GM21526 (cell line): Measurements from ENCODE around the gene LRP5.

Source experiments
- ATAC-seq: cut with Tn5 transposase; IDR thresholded peaks from one replicate; pipeline ENCODE4 v1.9.1; 2021; ENCODE audit warnings: moderate library complexity; ENCODE audit not compliant: unreplicated experiment, low FRiP score

Gene LRP5

DNA sequence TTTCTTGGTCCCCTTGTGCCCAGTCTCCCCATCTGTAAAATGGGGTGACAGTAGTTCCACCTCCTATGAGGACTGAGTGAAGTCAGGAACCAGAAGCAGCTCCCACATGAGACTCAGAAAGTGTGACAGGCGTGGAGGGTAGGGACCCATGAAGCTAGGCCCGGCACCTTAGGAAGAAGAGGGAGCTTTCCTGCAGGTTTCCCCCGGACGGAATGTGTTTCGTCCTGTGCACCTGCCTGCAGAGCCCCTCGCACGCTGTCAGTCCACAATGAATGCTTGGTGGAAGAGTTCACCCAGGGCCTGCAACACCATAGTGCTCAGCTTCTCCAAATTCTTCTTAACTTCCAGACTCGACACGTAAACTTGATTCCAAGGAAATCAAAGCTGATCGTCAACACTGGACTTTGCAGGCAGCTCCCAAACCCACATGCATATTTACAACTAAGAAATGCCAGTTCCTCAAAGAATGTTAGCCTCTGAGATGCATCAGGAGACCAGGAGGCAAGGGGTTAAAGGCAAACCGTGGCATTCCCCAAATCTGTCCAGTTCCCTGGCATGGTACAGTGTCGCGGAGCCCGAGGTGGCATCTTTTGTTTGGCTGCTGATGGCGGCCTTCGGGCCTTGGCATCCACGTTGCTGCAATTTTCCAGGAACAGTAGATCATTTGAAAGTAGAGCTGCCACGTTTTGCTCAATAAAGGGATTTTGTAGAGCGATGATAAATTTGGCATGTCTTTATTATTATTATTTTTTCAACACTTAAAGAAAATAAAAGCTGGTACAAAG is 15.4 kb downstream of the LRP5 start:
- no peak for ATAC-seq

DNA sequence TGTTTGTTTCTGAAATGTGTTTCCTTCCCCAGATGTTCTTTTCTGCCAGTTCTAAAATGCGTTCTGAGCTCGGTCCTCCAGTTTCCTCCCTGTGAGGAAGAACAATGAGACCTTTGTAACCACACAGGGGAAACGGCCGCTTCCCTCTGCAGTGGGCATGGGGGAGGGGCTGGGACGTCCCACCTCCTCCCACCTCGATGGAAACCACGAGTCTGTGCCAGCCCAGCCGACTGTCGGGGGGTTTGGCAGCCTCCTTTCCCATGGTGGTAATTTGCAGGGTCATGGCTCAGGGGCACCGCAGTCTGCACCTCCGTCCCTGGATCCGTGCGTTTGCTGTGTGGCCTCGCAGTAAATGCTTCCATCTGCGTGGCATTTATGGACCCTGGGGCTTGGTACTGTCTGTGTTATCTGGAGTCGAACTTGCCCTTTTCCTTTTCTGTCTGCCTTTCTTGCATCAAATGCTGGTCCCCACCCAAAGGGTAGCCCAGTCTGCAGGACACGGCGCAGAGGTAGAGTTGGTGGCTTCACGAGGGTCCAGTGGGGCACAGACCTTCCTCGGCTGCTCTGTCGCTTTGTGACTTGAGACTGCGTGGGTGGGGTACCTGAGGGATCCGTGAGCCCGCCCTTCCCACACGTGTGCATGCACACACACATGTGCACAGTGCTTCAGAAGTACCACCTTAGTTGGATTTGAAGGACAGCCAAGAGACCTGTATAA is 16.1 kb downstream of the LRP5 start:
- no peak for ATAC-seq

DNA sequence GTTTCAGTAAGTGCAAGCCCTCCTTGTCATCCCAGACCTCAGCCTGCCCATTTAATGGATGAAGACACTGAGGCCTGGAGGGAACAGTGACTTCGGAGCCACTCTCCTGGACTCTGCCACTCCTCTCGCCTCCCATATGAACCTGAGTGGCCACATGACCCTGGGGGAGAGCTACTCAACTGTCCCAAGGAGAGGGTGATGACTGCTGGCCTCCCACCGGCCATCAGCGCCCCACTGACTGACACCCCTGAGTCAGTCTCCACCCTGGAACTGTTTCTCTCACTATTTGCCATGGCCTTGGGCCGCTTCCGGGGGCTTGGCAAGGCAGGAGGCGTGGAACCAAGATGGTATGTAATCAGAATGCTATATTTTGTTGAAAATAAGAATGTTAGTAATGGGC is 17.1 kb downstream of the LRP5 start:
- no peak for ATAC-seq

DNA sequence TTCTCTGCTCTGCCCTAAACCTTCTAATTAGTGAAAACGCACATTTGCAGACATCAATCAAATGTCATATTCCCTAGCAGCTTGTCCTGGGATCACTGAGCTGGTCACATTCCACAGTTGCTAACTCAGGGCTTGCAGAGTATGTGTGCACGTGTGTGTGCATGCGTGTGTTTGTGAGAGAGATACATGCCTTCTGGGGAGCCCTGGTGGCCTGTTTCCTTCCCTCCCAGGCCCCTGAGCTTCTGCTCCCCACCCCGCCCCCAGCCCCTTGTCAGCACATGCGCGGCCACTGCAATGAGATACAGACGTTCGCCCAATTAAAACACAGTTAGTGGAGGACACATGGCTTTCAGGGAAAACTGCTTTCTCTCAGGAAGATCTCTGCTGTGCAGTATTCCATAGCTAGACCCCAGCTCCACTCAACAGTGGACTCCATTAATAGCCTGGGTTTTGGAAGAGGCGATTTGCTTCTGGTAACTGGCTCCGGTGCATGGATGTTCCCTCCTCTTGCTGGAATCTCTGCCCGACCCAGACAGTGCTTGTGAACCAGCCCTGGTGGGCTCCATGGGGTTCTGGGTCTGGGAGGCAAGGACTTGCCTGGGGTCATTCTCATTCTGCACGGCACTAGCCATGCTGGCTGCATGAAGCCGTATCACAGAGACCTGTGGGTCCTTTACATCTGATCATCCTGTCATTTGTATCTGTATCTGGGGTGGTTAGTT is 17.7 kb downstream of the LRP5 start:
- no peak for ATAC-seq

DNA sequence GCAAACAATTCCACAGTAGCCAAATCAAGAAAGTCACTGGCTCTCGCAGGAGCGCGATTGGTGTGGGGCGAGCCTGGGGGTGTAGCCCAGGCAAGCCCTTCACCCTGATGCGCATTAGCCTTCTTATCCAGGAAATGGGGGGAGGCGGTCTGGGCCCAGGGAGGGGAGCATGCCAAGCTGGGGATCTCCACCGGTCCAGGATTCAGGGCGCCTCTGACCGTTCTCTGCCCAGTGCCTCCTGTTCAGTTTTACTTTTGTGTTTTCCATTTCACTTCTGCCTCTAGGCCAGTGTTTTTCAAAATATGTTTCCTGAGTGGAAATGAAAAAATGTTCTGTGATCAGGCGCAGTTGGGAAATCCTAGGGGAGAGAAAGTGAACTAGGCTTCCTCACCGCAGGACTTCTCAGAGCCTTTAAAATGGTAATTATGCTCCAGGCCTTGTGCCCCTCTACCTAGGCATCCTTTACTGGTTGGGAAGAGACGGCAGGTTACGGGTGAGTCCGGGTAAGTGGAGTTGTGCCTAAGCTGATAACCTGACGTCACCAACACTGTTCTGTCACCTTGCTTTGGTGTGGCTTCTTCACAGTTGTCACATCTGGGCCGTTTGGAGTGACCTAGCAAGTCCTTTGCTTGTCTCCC is 18.4 kb downstream of the LRP5 start:
- ATAC-seq, result no peak

DNA sequence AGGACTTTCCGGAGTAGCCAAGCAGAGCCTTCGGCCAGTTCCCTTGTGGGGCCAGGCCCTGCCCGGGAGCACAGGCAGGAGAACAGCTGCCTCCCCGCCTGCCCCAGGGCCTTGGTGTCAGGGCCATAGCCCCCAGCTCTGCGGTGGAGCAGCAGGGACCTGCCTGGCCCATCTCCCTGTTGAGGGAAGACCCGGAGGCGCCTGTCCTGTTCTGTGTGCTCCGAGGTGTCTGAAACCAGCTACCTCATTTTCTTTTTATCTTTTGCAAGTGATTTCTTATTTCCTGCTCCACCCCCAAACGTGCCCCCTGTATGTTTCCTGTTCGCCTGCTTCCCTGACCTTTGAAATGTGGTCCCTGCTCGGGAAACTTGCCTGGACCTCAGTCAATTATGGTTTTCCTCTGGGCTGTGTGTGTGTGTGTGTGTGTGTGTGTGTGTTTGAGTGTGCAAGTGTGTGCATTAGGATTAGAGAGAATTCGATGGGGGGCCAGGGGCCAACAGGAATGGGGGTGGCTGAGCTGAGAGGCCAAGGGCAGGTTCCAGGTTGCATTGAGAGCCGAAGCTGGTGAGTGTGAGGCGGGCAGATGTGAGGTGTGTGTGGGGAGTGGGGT is 19.1 kb downstream of the LRP5 start:
- no peak for ATAC-seq

DNA sequence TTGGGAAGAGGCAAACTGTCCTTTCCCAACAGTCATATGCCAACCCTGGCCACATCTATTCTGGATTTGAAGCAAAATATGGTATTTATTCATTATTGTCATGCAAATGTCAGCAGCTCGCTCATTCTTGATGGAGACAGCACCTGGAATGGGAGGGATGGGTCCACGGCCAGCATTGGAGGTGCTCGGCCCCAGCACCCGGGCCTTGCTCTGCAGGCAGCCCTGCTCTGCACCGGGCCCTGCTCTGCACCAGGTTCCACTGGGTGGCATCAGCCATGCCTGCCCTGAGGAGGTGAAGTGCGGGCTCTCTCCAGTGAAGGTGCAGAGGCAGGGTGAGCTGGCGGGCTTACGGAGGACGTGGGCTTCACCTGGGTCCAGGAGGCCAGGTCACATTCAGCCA is 19.8 kb downstream of the LRP5 start:
- no peak for ATAC-seq

DNA sequence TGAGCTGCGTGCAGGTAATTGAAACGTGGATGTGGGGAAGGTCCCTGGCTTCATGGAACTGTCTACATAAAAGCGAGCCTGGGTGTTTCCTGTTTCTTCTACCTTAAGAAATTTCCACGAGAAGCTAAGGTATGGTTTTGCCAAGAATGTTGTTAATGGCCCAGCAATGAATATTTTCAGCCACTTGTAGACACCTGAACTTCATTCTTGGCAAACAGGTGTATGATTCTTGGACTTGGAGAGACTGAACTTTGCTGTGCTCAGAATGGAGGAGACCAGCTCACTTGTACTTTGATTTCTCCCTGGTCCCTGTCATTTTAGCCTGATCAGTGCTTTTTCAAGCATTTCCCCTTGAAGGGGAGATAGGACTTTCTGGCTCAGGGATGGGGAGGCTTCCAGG is 20.8 kb downstream of the LRP5 start:
- no peak for ATAC-seq

DNA sequence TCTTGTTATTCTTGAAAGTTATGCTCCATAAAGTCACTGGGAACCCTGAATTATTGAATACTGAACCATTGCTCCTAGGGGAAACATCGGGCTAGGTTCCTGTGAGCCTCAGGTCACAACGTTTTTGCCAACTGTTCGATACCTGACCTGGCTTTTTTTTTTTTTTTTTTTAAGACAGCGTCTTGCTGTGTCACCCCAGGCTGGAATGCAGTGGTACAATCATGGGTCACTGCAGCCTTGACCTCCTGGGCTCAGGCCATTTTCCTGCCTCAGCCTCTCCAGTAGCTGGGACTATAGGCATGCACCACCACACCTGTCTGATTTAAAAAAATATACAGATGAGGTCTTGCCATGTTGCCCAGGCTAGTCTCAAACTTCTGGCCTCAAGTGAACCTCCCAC is 22.5 kb downstream of the LRP5 start:
- ATAC-seq, result no peak

DNA sequence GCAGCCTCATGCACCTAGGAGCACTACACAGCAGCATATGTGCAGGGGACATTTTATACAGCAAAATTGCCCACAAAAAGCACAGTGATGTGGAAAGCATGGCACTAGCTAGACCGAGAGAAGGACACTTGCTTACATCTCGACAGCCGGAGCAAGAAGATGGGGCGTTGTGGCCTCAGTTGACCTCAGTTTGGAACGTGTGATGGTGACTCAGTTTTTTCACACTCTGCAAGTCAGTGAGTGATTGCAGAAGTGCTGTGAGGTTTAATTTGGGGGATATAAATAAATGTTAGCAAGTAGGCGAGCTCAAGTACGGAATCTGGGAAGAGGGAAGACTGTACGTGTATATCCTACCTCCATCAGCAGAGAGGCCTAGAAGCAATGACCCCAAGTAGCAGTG is 23.3 kb downstream of the LRP5 start:
- no peak for ATAC-seq

DNA sequence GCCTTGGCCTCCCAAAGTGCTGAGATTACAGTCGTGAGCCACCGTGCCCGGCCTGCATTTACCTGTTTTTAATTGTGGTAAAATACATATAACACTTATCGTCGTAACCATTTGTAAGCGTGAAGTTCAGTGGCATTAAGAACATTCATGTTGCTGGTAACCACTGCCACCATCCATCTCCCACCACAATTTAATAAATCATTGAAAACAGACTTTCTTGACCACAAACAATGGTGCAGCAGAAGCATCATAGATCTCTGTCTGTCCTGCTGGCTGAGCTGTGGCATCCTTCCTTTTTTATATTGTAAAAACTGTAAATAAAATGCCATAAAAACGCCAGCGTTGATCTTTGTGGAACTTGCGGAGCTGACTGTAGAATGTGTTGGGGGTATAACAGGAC is 24.3 kb downstream of the LRP5 start:
- ATAC-seq, result no peak

DNA sequence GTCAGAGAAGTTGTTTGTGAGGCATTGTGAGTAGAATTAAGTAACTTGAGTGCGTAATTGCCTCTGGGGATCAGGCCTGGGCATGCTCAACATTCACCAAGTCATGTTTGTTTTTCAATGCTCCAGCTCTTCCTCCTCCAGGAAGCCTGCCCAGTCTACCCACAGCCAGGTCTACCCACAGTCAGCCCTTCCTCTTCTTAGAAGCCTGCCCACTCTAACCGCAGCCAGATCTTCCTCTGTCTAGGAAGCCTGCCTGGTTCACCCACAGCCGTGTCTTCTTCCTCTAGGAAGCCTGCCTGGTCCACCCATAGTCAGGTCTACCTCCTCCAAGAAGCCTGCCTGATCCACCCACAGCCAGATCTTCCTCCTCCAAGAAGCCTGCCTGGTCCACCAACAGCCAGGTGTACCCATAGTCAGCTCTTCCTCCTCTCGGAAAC is 25.0 kb downstream of the LRP5 start:
- ATAC-seq, result no peak

DNA sequence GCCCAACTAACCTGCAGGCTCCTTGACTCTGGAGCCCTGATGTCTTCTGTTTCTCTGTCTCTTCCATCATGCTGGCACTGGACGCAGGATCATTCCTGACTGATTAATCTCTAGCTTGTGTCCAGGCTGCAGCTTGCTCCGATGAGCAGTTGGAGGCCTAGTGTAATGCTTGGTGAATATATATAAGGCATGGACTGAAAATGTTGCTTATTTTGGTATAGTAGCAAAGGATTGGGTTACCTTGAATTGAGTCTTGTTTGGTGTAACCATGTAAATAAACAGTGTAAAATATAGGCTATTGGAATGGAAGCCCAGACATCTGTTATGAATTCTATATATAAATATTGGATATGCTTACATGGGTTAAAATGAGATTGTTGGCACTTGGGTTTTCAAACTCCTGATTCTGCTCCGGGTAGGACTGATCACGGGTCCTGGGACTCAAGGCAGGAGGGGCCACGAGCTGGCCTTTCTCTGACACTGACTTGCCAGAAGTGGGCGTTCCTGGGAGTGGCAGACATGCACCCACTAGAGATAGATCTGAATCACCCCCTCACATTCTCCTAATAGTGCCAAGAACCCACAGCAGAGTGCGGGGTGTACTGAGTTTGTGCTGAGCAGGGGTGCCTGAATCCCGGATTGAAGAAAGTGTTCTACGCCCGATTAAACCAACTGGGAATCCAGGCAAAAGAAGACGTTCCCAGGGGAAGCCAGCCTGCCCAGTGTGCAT is 25.8 kb downstream of the LRP5 start:
- no peak for ATAC-seq

DNA sequence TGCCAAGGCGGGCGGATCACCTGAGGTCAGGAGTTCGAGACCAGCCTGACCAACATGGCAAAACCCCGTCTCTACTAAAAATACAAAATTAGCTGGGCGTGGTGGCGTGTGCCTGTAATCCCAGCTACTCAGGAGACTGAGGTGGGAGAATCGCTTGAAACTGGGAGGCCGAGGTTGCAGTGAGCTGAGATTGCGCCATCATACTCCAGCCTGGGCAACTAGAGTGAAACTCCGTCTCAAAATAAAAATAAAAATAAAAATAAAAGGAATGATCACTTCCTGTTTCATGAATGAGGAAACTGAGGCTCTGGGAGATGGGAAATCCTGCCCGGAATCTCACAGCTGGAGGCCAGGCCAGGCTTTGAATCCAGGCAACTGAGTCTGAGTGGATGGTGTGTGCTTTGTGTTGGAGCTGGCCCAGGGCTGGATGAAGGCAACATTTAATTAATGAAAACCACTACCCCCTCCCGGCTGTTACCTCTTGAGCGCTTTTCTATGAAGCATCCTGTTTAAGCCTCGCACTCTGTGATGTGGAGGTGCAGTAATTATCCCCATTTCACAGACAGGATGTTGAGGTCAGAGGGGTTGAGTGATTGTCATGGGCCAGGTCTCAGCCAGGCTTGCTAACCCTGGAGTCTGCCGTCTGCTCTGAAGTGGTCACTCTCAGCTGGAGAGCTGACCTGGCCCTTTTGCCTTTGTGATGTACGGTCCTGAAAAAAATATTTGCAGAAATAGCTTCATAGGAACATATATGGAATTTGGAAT is 27.8 kb downstream of the LRP5 start:
- no peak for ATAC-seq

DNA sequence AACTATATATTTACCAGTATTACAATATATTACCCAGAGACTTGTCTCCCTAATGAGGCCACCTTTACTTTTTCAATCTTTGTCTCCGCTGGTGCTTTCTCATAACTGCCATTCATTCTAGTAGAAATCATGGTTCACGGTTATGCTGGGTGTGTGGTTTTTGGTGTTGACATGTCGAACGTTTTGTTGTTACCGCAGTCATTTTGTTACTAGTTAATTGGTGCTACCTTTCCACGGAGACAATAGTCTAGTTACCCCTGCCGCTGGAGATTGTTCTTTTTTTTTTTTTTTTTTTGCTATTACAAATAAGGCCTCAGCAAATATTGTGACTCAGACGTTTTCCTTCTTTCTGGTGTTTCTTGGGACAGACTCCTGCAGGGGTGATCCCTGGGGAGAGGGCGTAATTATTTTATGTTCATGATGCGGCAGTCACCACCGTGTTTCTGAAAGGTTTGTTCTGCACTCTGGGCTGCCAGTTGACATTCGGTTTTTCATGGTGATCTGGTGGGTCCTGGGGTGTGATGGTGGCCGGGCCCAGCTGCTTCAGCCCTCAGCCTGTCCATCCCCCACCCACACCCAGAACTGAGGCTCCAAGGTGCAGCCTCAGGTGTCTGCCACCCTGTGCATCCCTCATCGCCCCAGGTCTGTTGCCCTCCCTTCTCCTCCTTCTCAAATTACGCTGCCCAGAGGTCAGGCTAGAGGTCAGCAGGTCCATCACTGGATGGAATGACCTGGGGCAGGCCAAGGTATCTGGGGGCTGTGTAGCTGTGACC is 28.6 kb downstream of the LRP5 start:
- no peak for ATAC-seq

DNA sequence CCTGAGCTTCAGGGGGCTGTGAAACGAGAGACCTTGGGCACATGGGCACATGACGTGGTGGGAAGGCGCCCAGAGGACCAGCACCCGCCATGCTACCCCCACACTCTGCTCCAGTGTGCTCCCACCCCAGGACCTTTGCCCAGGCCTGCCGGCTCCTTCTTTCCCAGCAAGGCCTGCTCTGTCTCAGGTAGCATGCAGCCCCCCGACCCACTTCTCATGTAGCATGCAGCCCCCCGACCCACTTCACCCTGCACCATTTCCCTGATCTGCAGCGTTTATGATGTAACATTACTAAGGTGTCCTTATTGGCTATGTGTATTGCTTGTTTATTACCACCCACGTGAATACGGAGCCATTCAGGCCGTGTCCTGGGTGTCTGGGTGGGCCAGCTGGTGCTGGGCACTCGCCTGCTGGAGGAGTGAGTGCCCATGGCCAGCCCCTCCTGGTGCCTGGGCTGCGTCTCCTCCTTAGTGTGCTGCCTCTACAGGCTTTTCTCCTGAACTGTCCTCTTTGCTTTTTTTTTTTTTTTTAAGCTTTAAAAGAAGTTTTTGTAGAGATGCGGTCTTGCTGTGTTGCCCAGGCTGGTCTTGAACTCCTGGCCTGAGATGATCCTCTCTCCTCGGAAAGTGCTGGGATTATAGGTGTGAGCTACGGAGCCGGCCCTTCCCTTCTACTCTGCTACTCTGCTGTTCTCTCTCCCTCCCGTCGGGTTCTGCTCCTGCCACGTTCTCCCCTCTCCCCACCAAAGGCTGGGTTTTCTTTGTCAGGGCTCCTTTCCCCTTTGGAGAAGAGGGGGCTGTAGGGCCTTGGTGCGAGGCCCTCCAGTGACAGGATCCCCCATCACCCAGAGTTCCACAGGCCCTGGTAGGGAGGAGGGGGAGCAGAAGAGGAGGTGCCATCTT is 29.4 kb downstream of the LRP5 start:
- no peak for ATAC-seq

DNA sequence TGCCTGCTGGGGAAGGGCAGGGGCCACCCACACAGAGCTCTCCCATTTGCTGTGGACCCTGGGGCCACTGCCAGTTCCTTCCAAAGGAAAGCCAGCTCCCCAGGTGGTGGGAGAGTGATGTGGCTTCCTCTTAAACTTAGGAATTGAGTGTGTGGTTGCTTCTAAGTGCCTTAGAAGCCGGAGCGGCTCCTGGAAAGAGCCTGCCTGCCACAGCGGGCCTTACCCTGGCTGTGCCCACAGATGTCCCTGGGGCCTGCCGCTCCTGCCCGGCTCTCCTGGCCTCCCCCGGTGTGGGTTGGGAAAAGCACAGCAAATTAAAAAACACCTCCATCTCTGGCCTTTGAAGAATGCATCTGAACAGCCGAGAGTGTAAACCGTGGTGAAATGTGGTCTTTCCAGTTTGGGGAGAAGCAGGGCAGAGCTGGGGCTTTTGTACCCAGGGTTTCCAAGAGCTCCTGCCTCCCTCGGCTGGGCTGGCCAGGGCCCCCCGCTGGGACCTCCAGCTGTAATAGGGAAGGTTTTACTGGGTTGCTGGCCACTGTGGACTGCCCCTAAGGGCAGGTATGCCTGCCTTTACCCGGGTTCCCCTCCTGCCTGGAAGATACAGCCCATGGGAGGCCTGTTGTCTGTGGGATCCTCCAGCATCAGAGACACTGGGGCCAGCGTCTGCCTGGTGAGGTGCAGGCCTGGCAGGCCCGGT is 30.2 kb downstream of the LRP5 start:
- no peak for ATAC-seq
